GM12878 (cell line): ENCODE measurements around the gene RAB10. TPM values are rescaled to one million over a fixed set of nuclear protein-coding genes. Genes with fewer than 3 reads are reported as not detected.

ENCODE experiments used
- ATAC-seq: fragments of 200-7000 bp; cut with Tn5 transposase; 3 replicates; pipeline ENCODE4 v1.9.1; 2020; ENCODE audit warnings: mild to moderate bottlenecking, moderate library complexity
- BruUV-seq: library from RNA; stranded (reverse); fragments of 400-500 nt; replicated peaks from 2 replicates; lab custom pipeline; 2021; lab: Mats Ljungman, UMichigan
- CTCF ChIA-PET: fragments of 300-600 bp; sonication (Branson Sonifier 250); formaldehyde crosslinking; extraction: SDS; loops from one replicate; lab custom pipeline; 2021; ENCODE audit warnings: inconsistent platforms; lab: Yijun Ruan, JAX
- POLR2A ChIA-PET: fragments of 350-600 bp; formaldehyde crosslinking; extraction: SDS; loops from one replicate; lab custom pipeline; 2021; ENCODE audit warnings: inconsistent platforms; lab: Charles Lee
- RAD21 ChIA-PET: fragments of 300-600 bp; sonication (Branson Sonifier 250); formaldehyde crosslinking; loops from one replicate; lab custom pipeline; 2023; ENCODE audit warnings: antibody characterized with exemption; ENCODE audit not compliant: unreplicated experiment; lab: Charles Lee
- SMC1A ChIA-PET: fragments of 300-600 bp; sonication (Branson Sonifier 250); formaldehyde crosslinking; loops from one replicate; lab custom pipeline; 2023; ENCODE audit not compliant: unreplicated experiment, uncharacterized antibody; lab: Charles Lee
- DNase-seq: peaks from one replicate; pipeline ENCODE4 v3.0.0-alpha.2; 2011; ENCODE audit warnings: low read depth, low spot score
- FAIRE-seq: peaks from 3 replicates; lab custom pipeline; 2011; peaks lifted over from hg19 to GRCh38; lab: Jason Lieb, UNC
- H2AFZ ChIP-seq: 2 replicates; pipeline ENCODE4 v1.6.0; 2011; ENCODE audit warnings: low read depth, low read length, control low read depth; ENCODE audit not compliant: control insufficient read depth
- H3K27ac ChIP-seq: 2 replicates; pipeline ENCODE4 v1.5.1; 2011; ENCODE audit warnings: control low read depth; ENCODE audit not compliant: control insufficient read depth, insufficient read depth
- H3K27me3 ChIP-seq, 2 experiments: replicated peaks in 1 of 2; 2 replicates each; pipeline versions ENCODE4 v1.6.0 to v1.6.1; 2011; ENCODE audit warnings: low read length in 1 of 2; ENCODE audit not compliant: control insufficient read depth in 2 of 2, insufficient read depth in 2 of 2
- H3K36me3 ChIP-seq, 2 experiments: 2 replicates each; pipeline ENCODE4 v1.5.1; 2011; ENCODE audit warnings: low read length in 1 of 2; ENCODE audit not compliant: control insufficient read depth in 2 of 2, insufficient read depth in 2 of 2
- H3K4me1 ChIP-seq: 2 replicates; pipeline ENCODE4 v1.6.1; 2011; ENCODE audit warnings: mild to moderate bottlenecking, low read length, moderate library complexity, mixed read lengths; ENCODE audit not compliant: control insufficient read depth, insufficient read depth
- H3K4me2 ChIP-seq: 2 replicates; pipeline ENCODE4 v1.6.0; 2011; ENCODE audit warnings: control low read depth; ENCODE audit not compliant: control insufficient read depth, insufficient read depth
- H3K4me3 ChIP-seq: fragments of 200-600 bp; sonication (generic); 2 replicates; pipeline ENCODE4 v1.5.1; 2016
- H3K79me2 ChIP-seq: 2 replicates; pipeline ENCODE4 v1.6.0; 2011; ENCODE audit warnings: low read length; ENCODE audit not compliant: control insufficient read depth, insufficient read depth
- H3K9ac ChIP-seq: 2 replicates; pipeline ENCODE4 v1.8.0; 2011; ENCODE audit warnings: low read length, control low read depth, mixed read lengths; ENCODE audit not compliant: control insufficient read depth, insufficient read depth
- H3K9me3 ChIP-seq: replicated peaks from 3 replicates; pipeline ENCODE4 v1.5.1; 2011; ENCODE audit warnings: mild to moderate bottlenecking, low read length; ENCODE audit not compliant: control insufficient read depth, insufficient read depth
- H4K20me1 ChIP-seq: 2 replicates; pipeline ENCODE4 v1.6.0; 2011; ENCODE audit not compliant: control insufficient read depth, insufficient read depth
- SPI1 ChIP-seq: IDR thresholded peaks from 2 replicates; pipeline ENCODE4 v1.6.1; 2011; ENCODE audit warnings: low read depth, mild to moderate bottlenecking, low read length, moderate library complexity, borderline replicate concordance; ENCODE audit not compliant: insufficient read depth
- WGBS: methylation state at CpG from one replicate; pipeline ENCODE4 v1.1.6; 2016; ENCODE audit warnings: low lambda C conversion rate; ENCODE audit not compliant: insufficient replicate concordance, insufficient coverage; ENCODE audit errors: missing lambda C conversion rate; 5-methylcytosine and 5-hydroxymethylcytosine counted together
- in situ Hi-C: fragments of 300-500 bp; cut with MboI; formaldehyde crosslinking; loops from 9 replicates; pipeline ENCODE4 v1.14.3; 2018; ENCODE audit warnings: mixed read lengths
- intact Hi-C: fragments of 100-400 bp; cut with micrococcal nuclease; formaldehyde crosslinking; loops from one replicate; pipeline ENCODE4 v1.14.2; 2022; ENCODE audit not compliant: unreplicated experiment
- polyA plus RNA-seq, 11 experiments: library from polyadenylated mRNA; depleted of rRNA in 4 of 11; unstranded in 6 of 11; stranded (reverse) in 5 of 11; fragments of >200 nt; fragmentation: Nextera tagmentation in 4 of 11; fragmentation: Illumina TruSeq in 1 of 11; extraction: Ambion mirVana in 4 of 11; extraction: Trizol in 1 of 11; gene quantifications; 1 replicate in 1 of 11; 2 replicates in 10 of 11; pipeline versions ENCODE4 v1.2.1 to v1.2.3, GENCODE V29; 2011 to 2016; ENCODE audit warnings: inconsistent platforms in 2 of 11, missing spikeins in 2 of 11, low read depth in 1 of 11
- total RNA-seq, 4 experiments: library from RNA; depleted of rRNA in 3 of 4; stranded (reverse); fragments of >200 nt in 3 of 4; fragmentation: Illumina TruSeq in 1 of 4; extraction: Trizol in 1 of 4; gene quantifications; 2 replicates each; pipeline versions ENCODE4 v1.2.1 to v1.2.3, GENCODE V29; 2013 to 2021
- TF ChIP-seq, protein P1 (sequence below): IDR thresholded peaks from 2 replicates; pipeline ENCODE4 v1.6.1; 2012; ENCODE audit warnings: mild to moderate bottlenecking, low read depth, low read length

Gene RAB10
- total and polyA plus RNA-seq, 10 of the 15 experiments (the other 5 are each of a cell fraction or from before 2014, with no cell fraction given): 13.3 to 109 (median 82.0) TPM

DNA sequence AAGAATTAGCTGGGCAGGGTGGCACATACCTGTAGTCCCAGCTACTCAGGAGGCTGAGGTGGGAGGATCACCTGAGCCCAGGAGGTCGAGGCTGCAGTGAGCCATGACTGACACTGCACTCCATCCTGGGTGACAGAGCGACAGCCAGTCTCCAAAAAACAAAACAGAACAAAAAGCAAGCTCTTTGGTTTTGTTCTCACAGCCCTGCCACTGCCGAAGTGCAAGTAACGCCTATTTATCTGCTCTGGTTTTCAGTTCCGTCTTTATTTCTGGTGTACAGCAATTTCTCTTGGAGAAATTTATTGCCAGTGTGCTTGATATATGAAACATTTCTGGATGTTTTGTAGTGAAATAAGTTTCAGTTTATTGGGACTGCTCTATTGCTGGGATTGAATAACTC is 61.9 kb downstream of the RAB10 start:
- H3K27me3 ChIP-seq: no peaks in the 10 kb centered on the region
- H3K36me3 ChIP-seq: peaks cover 2 to 3% of the 10 kb centered on the region in 2 experiments; a peak in 2 of 4 replicates
- in situ Hi-C loops: no loop called here
- SMC1A ChIA-PET: interaction anchor here (0.9 kb wide), 1 partner anchor 49 kb away, joined by 3 read pairs; no protein-coding TSS in a partner anchor
- no peak for DNase-seq
- no peak for FAIRE-seq
- POLR2A ChIA-PET: no interaction called here
- no peaks in the 10 kb centered on the region; the same call in 2 of the 3 replicates for H3K9me3 ChIP-seq
- BruUV-seq: no TSS peak
- no peak overlapping the region for H3K27ac ChIP-seq
- intact Hi-C loops: no loop called here
- peaks cover 32% of the 10 kb centered on the region for H3K79me2 ChIP-seq
- TF ChIP-seq, protein P1, sequence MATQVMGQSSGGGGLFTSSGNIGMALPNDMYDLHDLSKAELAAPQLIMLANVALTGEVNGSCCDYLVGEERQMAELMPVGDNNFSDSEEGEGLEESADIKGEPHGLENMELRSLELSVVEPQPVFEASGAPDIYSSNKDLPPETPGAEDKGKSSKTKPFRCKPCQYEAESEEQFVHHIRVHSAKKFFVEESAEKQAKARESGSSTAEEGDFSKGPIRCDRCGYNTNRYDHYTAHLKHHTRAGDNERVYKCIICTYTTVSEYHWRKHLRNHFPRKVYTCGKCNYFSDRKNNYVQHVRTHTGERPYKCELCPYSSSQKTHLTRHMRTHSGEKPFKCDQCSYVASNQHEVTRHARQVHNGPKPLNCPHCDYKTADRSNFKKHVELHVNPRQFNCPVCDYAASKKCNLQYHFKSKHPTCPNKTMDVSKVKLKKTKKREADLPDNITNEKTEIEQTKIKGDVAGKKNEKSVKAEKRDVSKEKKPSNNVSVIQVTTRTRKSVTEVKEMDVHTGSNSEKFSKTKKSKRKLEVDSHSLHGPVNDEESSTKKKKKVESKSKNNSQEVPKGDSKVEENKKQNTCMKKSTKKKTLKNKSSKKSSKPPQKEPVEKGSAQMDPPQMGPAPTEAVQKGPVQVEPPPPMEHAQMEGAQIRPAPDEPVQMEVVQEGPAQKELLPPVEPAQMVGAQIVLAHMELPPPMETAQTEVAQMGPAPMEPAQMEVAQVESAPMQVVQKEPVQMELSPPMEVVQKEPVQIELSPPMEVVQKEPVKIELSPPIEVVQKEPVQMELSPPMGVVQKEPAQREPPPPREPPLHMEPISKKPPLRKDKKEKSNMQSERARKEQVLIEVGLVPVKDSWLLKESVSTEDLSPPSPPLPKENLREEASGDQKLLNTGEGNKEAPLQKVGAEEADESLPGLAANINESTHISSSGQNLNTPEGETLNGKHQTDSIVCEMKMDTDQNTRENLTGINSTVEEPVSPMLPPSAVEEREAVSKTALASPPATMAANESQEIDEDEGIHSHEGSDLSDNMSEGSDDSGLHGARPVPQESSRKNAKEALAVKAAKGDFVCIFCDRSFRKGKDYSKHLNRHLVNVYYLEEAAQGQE: no peak
- TF ChIP-seq SPI1: peak; percentile 16; the same call in 1 of the 2 replicates
- H4K20me1 ChIP-seq: peaks cover 3% of the 10 kb centered on the region
- H3K9ac ChIP-seq: no peak overlapping the region
- H3K4me3 ChIP-seq: no peak overlapping the region
- H2AFZ ChIP-seq: no peak overlapping the region
- CTCF ChIA-PET: no interaction called here
- RAD21 ChIA-PET: no interaction called here
- H3K4me2 ChIP-seq: no peak overlapping the region
- WGBS: 98% methylated on average over 5 of the region's 5 CpGs
- ATAC-seq: no peak
- H3K4me1 ChIP-seq: no peaks in the 10 kb centered on the region
